Measurements from ENCODE around the gene KRTAP19-8. TPM values are rescaled to one million over a fixed set of nuclear protein-coding genes. Genes with fewer than 3 reads are reported as not detected.

Gene KRTAP19-8
- not detected for total RNA-seq

GRCh38 chr21:31038376-31038775 lies at the start of gene KRTAP19-8:
Gene KRTAP19-8 (minus strand): TSS chr21:31038476. CDS start chr21:31038443, 33 bp downstream.
- CTCF ChIA-PET, result no interaction called here

GRCh38 chr21:31087639-31088473 lies 49.6 kb upstream of the KRTAP19-8 start:
- Mint-ChIP-seq H3K9me3 (no peaks in the 10 kb centered on the region), H3K27ac (peak overlapping the region; percentile 27), H3K4me1 (peaks cover 15% of the 10 kb centered on the region), H3K4me3 (peak overlapping the region; percentile 12), H3K27me3 (peaks cover 18% of the 10 kb centered on the region), H3K36me3 (ENCODE audit: low read depth) (no peaks in the 10 kb centered on the region)
- ChIA-PET CTCF (interaction anchor here (0.6 to 0.9 kb wide), 2 partner anchors 9 to 27 kb away, joined by 3 to 4 read pairs; no protein-coding TSS in a partner anchor), POLR2A (no interaction called here)
- no peak for DNase-seq

More at GRCh38 chr21:31038376-31038775, at the start of gene KRTAP19-8:
- peaks cover 27% of the 10 kb centered on the region for H3K27me3 Mint-ChIP-seq
- H3K27ac Mint-ChIP-seq, result no peak within 1 kb of the TSS
- H3K36me3 Mint-ChIP-seq (ENCODE audit: low read depth), result no peaks in the 10 kb centered on the region
- DNase-seq, result no peak
- H3K4me1 Mint-ChIP-seq, result no peaks in the 10 kb centered on the region
- H3K9me3 Mint-ChIP-seq, result peaks cover 4% of the 10 kb centered on the region
- no peak within 1 kb of the TSS for H3K4me3 Mint-ChIP-seq
- POLR2A ChIA-PET, result no interaction called here

- no peak for DNase-seq
- Mint-ChIP-seq H3K27ac (no peak overlapping the region), H3K36me3 (ENCODE audit: low read depth) (no peaks in the 10 kb centered on the region), H3K4me1 (peaks cover 15% of the 10 kb centered on the region), H3K4me3 (no peak overlapping the region), H3K9me3 (peaks cover 2% of the 10 kb centered on the region), H3K27me3 (peaks cover 10% of the 10 kb centered on the region)
- ChIA-PET POLR2A (no interaction called here), CTCF (no interaction called here)
These were observed 46.4 kb upstream of the KRTAP19-8 start for GRCh38 chr21:31084689-31085088.

GRCh38 chr21:31078796-31079195 lies 40.5 kb upstream of the KRTAP19-8 start:
- Mint-ChIP-seq H3K4me1 (peaks cover 17% of the 10 kb centered on the region), H3K27ac (peak overlapping the region; percentile 47), H3K4me3 (no peak overlapping the region), H3K9me3 (peaks cover 2% of the 10 kb centered on the region), H3K36me3 (ENCODE audit: low read depth) (no peaks in the 10 kb centered on the region), H3K27me3 (peaks cover 13% of the 10 kb centered on the region)
- POLR2A ChIA-PET, result no interaction called here
- CTCF ChIA-PET, result interaction anchor here (1.0 kb wide), 2 partner anchors 9 to 502 kb away, joined by 3 read pairs; no protein-coding TSS in a partner anchor
- no peak for DNase-seq

- peaks cover 17% of the 10 kb centered on the region for H3K4me1 Mint-ChIP-seq
- H3K4me3 Mint-ChIP-seq, result no peak overlapping the region
- ChIA-PET POLR2A (no interaction called here), CTCF (interaction anchor here (1.0 kb wide), 1 partner anchor 9 kb away, joined by 3 read pairs; no protein-coding TSS in a partner anchor)
- H3K27me3 Mint-ChIP-seq, result peaks cover 16% of the 10 kb centered on the region
- H3K27ac Mint-ChIP-seq, result no peak overlapping the region
- no peaks in the 10 kb centered on the region for H3K36me3 Mint-ChIP-seq (ENCODE audit: low read depth)
- peaks cover 2% of the 10 kb centered on the region for H3K9me3 Mint-ChIP-seq
- DNase-seq, result no peak
These were observed 39.9 kb upstream of the KRTAP19-8 start for GRCh38 chr21:31078216-31078615.

GRCh38 chr21:31075848-31076247 lies 37.6 kb upstream of the KRTAP19-8 start:
- H3K27ac Mint-ChIP-seq, result no peak overlapping the region
- ChIA-PET POLR2A (no interaction called here), CTCF (no interaction called here)
- H3K36me3 Mint-ChIP-seq (ENCODE audit: low read depth), result no peaks in the 10 kb centered on the region
- no peak for DNase-seq
- H3K9me3 Mint-ChIP-seq, result peaks cover 2% of the 10 kb centered on the region
- no peak overlapping the region for H3K4me3 Mint-ChIP-seq
- peaks cover 16% of the 10 kb centered on the region for H3K27me3 Mint-ChIP-seq
- H3K4me1 Mint-ChIP-seq, result peaks cover 17% of the 10 kb centered on the region

DNA sequence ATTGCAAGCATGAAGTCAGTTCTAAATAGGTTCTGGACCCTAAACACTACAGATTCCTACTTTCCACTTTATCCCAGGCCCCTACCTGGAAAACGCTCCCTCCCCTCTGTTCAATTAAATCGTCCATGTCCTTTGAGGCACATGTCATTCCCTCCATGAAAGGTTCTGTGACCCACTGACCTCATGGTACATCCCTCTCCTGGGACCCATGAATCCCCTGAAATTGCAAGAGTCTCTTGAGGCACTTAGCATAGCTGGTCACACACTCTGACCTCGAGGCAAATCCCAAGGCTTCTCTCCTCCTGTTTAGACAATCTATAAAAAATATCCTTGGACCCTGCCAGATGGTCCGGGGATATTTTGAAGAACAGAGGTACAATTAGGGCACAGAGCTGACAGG lies 34.3 kb upstream of the KRTAP19-8 start:
- H3K27ac Mint-ChIP-seq, result no peak overlapping the region
- no peak overlapping the region for H3K4me3 Mint-ChIP-seq
- no peaks in the 10 kb centered on the region for H3K4me1 Mint-ChIP-seq
- H3K9me3 Mint-ChIP-seq, result no peaks in the 10 kb centered on the region
- ChIA-PET POLR2A (no interaction called here), CTCF (no interaction called here)
- no peak for DNase-seq
- peaks cover 17% of the 10 kb centered on the region for H3K27me3 Mint-ChIP-seq
- H3K36me3 Mint-ChIP-seq (ENCODE audit: low read depth), result no peaks in the 10 kb centered on the region

DNA sequence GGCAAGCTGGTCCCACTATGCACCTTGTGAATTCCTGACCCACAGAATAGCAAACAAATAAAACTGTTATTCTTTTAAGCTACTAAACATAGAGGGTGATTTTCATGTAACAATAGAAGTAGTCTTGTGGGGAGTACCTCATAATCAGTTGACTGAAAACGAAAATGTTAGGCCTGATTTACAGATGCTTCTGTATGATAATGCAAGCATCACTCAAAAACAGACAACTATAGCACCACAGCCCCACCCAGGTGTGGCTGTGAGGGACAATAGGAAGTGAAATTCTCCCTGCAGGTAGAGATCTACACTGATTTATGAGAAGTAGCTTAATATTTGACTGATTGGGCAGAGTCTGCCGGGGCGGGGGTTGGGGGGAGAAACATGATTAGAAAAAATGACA lies 26.5 kb upstream of the KRTAP19-8 start:
- H3K27ac Mint-ChIP-seq, result no peak overlapping the region
- H3K4me1 Mint-ChIP-seq, result peaks cover 6% of the 10 kb centered on the region
- H3K27me3 Mint-ChIP-seq, result peaks cover 9% of the 10 kb centered on the region
- DNase-seq, result no peak
- ChIA-PET POLR2A (no interaction called here), CTCF (no interaction called here)
- no peak overlapping the region for H3K4me3 Mint-ChIP-seq
- H3K9me3 Mint-ChIP-seq, result no peaks in the 10 kb centered on the region
- no peaks in the 10 kb centered on the region for H3K36me3 Mint-ChIP-seq (ENCODE audit: low read depth)

DNA sequence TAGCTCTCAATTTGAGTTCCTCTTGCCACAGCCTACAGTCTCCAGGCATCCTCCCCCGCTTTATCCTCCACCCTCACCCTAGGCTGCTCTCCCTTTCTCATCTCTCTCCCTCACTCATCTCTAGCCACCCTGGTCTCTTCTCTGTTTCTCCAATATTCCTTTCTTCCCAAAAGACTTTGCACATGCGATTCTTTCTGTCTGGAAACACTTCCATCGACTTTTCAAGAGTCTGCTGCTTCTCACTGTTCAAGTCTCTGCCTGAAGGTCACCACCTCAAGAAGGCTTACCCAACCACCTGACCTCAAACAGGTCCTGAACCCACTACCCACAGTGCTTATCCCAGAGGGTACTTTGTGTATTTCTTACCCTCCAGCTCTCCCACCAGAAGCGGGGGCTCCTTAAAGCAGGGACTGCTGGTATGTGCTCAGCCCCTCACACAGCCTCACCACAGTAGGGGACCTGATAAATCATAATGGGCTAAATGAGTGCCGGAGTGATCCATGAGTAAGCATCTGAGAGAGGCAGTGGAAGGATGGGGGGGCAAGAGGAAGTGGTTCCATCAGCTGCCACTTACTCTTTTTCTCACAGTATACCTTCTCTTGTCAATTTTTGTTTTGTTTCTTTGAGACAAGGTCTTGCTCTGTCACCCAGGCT lies 14.3 kb upstream of the KRTAP19-8 start:
- Mint-ChIP-seq H3K9me3 (peaks cover 3% of the 10 kb centered on the region), H3K27ac (no peak overlapping the region), H3K36me3 (ENCODE audit: low read depth) (no peaks in the 10 kb centered on the region), H3K27me3 (no peaks in the 10 kb centered on the region), H3K4me1 (no peaks in the 10 kb centered on the region), H3K4me3 (no peak overlapping the region)
- POLR2A ChIA-PET, result no interaction called here
- CTCF ChIA-PET, result no interaction called here
- no peak for DNase-seq

DNA sequence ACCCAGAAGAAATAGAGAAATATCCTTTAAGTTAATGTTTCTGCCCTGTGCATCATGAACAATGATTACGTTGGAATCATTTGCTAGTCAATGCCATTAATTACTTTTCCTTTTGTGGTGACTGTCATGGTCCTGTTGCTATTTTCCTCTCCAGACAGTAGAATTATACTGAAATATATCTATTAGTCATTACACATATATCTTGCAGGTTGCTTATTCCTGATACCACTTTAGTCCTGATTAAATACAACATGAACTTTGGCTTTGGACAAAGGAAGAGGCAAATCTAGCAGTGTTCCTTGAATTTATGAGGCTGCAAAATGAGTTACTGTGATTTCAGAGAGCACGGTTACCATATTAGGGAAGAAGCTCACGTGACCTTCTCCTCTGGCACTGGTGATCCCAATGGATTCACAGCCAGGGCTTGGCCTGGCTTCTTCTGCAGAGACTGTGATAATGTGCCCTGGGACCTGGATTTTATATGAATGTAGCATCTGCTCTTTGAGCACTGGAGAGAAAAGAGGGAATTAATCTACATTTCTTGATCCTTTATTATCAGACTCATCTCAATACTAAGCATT lies 12.4 kb upstream of the KRTAP19-8 start:
- no peaks in the 10 kb centered on the region for H3K4me1 Mint-ChIP-seq
- no peaks in the 10 kb centered on the region for H3K27me3 Mint-ChIP-seq
- H3K27ac Mint-ChIP-seq, result no peak overlapping the region
- ChIA-PET POLR2A (no interaction called here), CTCF (interaction anchor here (0.6 kb wide), 1 partner anchor 213 kb away, joined by 3 read pairs; no protein-coding TSS in a partner anchor)
- no peak for DNase-seq
- H3K9me3 Mint-ChIP-seq, result no peaks in the 10 kb centered on the region
- no peaks in the 10 kb centered on the region for H3K36me3 Mint-ChIP-seq (ENCODE audit: low read depth)
- H3K4me3 Mint-ChIP-seq, result no peak overlapping the region

GRCh38 chr21:31045841-31046240 lies 7.6 kb upstream of the KRTAP19-8 start:
- CTCF ChIA-PET, result no interaction called here
- no peaks in the 10 kb centered on the region for H3K4me1 Mint-ChIP-seq
- no peaks in the 10 kb centered on the region for H3K36me3 Mint-ChIP-seq (ENCODE audit: low read depth)
- no peak for DNase-seq
- POLR2A ChIA-PET, result no interaction called here
- no peaks in the 10 kb centered on the region for H3K27me3 Mint-ChIP-seq
- no peak overlapping the region for H3K4me3 Mint-ChIP-seq
- no peak overlapping the region for H3K27ac Mint-ChIP-seq
- H3K9me3 Mint-ChIP-seq, result no peaks in the 10 kb centered on the region

DNA sequence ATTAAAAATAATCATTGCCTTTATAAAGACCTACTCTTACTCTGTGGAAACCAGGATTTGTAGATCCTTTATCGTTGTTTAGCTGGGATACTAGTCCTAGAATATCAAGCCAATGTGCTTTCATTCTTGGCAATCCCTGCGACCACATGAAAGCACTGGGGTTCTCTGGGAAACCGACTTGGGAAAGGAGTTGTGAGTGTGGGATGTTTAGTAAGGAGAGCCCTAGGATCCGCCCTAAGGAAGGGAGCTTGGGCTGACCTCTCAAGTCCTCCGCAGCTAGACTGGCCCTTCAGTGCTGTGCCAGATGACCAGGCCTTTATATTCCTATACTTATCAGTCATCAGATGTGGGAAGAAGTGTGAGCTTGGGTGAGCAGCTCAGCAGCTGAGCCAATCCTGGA lies 5.2 kb upstream of the KRTAP19-8 start:
- peaks cover 6% of the 10 kb centered on the region for H3K27me3 Mint-ChIP-seq
- H3K36me3 Mint-ChIP-seq (ENCODE audit: low read depth), result no peaks in the 10 kb centered on the region
- no peak for DNase-seq
- ChIA-PET CTCF (interaction anchor here (0.9 kb wide), 1 partner anchor 20 kb away, joined by 3 read pairs; no protein-coding TSS in a partner anchor), POLR2A (no interaction called here)
- no peaks in the 10 kb centered on the region for H3K9me3 Mint-ChIP-seq
- no peak overlapping the region for H3K27ac Mint-ChIP-seq
- H3K4me1 Mint-ChIP-seq, result no peaks in the 10 kb centered on the region
- H3K4me3 Mint-ChIP-seq, result no peak overlapping the region

GRCh38 chr21:31042080-31042464 lies 3.8 kb upstream of the KRTAP19-8 start:
- H3K36me3 Mint-ChIP-seq (ENCODE audit: low read depth), result no peaks in the 10 kb centered on the region
- ChIA-PET CTCF (interaction anchor here (0.6 kb wide), 1 partner anchor 18 kb away, joined by 3 read pairs; no protein-coding TSS in a partner anchor), POLR2A (no interaction called here)
- no peak overlapping the region for H3K27ac Mint-ChIP-seq
- peaks cover 15% of the 10 kb centered on the region for H3K27me3 Mint-ChIP-seq
- no peaks in the 10 kb centered on the region for H3K4me1 Mint-ChIP-seq
- no peak for DNase-seq
- H3K9me3 Mint-ChIP-seq, result no peaks in the 10 kb centered on the region
- no peak overlapping the region for H3K4me3 Mint-ChIP-seq
